ENCODE results near the gene PCDHGB6.
A peak's percentile ranks its signal among the peaks of the same experiment; 100 is the strongest.

PCDHGB6 gene

GRCh38 chr5:141407790-141408505, at the start of gene PCDHGB6:
TSS of gene PCDHGB6 (plus strand) at chr5:141408021. CDS start at chr5:141408203, 182 bp downstream.
- Mint-ChIP-seq H3K4me1 (peaks cover 15% of the 10 kb centered on the region), H3K36me3 (ENCODE audit: low read depth) (peaks cover 79% of the 10 kb centered on the region), H3K4me3 (peak within 1 kb of the TSS; percentile 95 to 96 (median 95)), H3K9me3 (peaks cover 70% of the 10 kb centered on the region), H3K27ac (peak within 1 kb of the TSS; percentile 95 to 98 (median 96)), H3K27me3 (ENCODE audit: low read depth) (peaks cover 21% of the 10 kb centered on the region)
- TF ChIP-seq, protein P1, sequence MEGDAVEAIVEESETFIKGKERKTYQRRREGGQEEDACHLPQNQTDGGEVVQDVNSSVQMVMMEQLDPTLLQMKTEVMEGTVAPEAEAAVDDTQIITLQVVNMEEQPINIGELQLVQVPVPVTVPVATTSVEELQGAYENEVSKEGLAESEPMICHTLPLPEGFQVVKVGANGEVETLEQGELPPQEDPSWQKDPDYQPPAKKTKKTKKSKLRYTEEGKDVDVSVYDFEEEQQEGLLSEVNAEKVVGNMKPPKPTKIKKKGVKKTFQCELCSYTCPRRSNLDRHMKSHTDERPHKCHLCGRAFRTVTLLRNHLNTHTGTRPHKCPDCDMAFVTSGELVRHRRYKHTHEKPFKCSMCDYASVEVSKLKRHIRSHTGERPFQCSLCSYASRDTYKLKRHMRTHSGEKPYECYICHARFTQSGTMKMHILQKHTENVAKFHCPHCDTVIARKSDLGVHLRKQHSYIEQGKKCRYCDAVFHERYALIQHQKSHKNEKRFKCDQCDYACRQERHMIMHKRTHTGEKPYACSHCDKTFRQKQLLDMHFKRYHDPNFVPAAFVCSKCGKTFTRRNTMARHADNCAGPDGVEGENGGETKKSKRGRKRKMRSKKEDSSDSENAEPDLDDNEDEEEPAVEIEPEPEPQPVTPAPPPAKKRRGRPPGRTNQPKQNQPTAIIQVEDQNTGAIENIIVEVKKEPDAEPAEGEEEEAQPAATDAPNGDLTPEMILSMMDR (IDR thresholded peaks at IDR 0.05; ENCODE audit: unreplicated experiment in 3 of 3), result peak; percentile 85 to 96 (median 93)

- peaks cover 4% of the 10 kb centered on the region for H3K27me3 Mint-ChIP-seq (ENCODE audit: low read depth)
- peaks cover 72% of the 10 kb centered on the region for H3K9me3 Mint-ChIP-seq
- no peaks in the 10 kb centered on the region for H3K4me1 Mint-ChIP-seq
- peaks cover 42% of the 10 kb centered on the region for H3K36me3 Mint-ChIP-seq (ENCODE audit: low read depth)
- H3K27ac Mint-ChIP-seq, result no peak within 1 kb of the TSS
- TF ChIP-seq, protein P1 (IDR thresholded peaks at IDR 0.05; ENCODE audit: unreplicated experiment in 3 of 3), result no peak
- no peak within 1 kb of the TSS for H3K4me3 Mint-ChIP-seq
Measured at GRCh38 chr5:141359790-141360426, 47.9 kb upstream of the PCDHGB6 start, which contains the start of gene PCDHGB2. TSS of gene PCDHGB2 (plus strand) at chr5:141359994. CDS start at chr5:141360136, 142 bp downstream.

- no peaks in the 10 kb centered on the region for H3K4me1 Mint-ChIP-seq
Measured at GRCh38 chr5:141360685-141361084, 47.1 kb upstream of the PCDHGB6 start.

GRCh38 chr5:141362719-141363118, 45.1 kb upstream of the PCDHGB6 start:
- H3K36me3 Mint-ChIP-seq (ENCODE audit: low read depth), result peaks cover 36% of the 10 kb centered on the region
- H3K27me3 Mint-ChIP-seq (ENCODE audit: low read depth), result no peaks in the 10 kb centered on the region
- peaks cover 67% of the 10 kb centered on the region for H3K9me3 Mint-ChIP-seq
- H3K4me3 Mint-ChIP-seq, result no peak overlapping the region
- TF ChIP-seq, protein P1 (IDR thresholded peaks at IDR 0.05; ENCODE audit: unreplicated experiment in 3 of 3), result no peak
- H3K27ac Mint-ChIP-seq, result no peak overlapping the region
- H3K4me1 Mint-ChIP-seq, result no peaks in the 10 kb centered on the region

More at GRCh38 chr5:141360685-141361084, 47.1 kb upstream of the PCDHGB6 start:
- no peak overlapping the region for H3K27ac Mint-ChIP-seq
- peaks cover 44% of the 10 kb centered on the region for H3K36me3 Mint-ChIP-seq (ENCODE audit: low read depth)
- TF ChIP-seq, protein P1 (IDR thresholded peaks at IDR 0.05; ENCODE audit: unreplicated experiment in 3 of 3), result no peak
- H3K27me3 Mint-ChIP-seq (ENCODE audit: low read depth), result peaks cover 4% of the 10 kb centered on the region
- H3K4me3 Mint-ChIP-seq, result no peak overlapping the region
- H3K9me3 Mint-ChIP-seq, result peaks cover 74% of the 10 kb centered on the region

DNA sequence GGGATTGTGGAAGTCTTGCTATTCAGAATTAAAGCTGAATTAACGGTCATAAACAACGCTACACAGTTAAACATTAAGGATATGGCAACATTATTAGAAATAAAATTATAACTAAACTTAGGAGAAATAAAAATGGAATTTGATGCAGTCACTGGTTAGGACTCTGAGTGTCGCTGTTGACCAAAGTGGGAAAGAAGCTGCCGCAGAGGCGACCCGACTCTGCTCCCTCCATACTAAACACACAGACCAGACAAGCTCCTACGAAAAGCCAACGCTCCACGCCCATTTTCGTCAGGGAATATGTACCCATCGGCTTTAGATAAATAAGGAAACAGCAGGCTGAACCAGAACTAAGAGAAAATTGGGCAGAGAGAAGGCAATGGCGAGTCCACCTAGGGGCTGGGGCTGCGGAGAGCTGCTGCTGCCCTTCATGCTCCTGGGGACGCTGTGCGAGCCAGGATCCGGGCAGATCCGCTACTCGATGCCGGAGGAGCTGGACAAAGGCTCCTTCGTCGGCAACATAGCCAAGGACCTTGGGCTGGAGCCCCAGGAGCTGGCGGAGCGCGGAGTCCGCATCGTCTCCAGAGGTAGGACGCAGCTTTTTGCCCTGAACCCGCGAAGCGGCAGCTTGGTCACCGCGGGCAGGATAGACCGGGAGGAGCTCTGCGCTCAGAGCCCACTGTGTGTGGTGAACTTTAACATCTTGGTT, 43.7 kb upstream of the PCDHGB6 start, which contains the start of gene PCDHGA5:
TSS of gene PCDHGA5 (plus strand) at position 211 of the 709 bp plus-strand sequence. CDS start at position 380, 169 bp downstream.
- Mint-ChIP-seq H3K9me3 (peaks cover 67% of the 10 kb centered on the region), H3K4me3 (no peak within 1 kb of the TSS), H3K36me3 (ENCODE audit: low read depth) (peaks cover 32% of the 10 kb centered on the region), H3K4me1 (no peaks in the 10 kb centered on the region), H3K27ac (no peak within 1 kb of the TSS), H3K27me3 (ENCODE audit: low read depth) (no peaks in the 10 kb centered on the region)
- TF ChIP-seq, protein P1 (IDR thresholded peaks at IDR 0.05; ENCODE audit: unreplicated experiment in 3 of 3), result no peak
